Measurements from ENCODE around the gene LRP4. TPM values are rescaled to one million over a fixed set of nuclear protein-coding genes. Genes with fewer than 3 reads are reported as not detected.

The LRP4 gene
- total and polyA plus RNA-seq, 12 donors, result 2.9 to 24.5 (median 11.4) TPM

DNA sequence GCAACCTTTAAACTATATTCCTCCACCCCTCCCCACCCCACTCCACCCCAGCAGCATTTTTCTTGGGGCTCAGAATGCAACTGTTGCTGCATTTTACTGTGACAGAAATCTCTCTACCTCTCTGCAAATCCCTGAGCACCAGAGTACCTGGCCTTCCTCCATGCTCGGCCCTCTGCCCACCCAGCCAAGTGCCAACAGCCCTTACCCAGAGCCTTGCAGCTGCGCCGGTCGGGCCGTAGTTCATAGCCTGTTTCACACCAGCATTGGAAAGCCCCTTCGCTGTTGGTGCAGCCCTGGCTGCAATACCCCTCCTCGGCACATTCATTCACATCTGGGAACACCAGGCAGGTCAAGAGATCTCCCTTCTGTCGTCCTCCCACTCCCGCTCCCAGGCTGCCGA, 23.4 kb downstream of the LRP4 start:
- intact Hi-C loops (cut with DNase I), result loop anchor here in 1 of 2 donors (10.0 kb wide), 1 partner anchor 450 kb away; no protein-coding TSS in a partner anchor
- Histone ChIP-seq H3K36me3 (replicated peaks in 1 of 2) (no peaks in the 10 kb centered on the region), H3K4me1 (replicated peaks in 1 of 2) (no peaks in the 10 kb centered on the region), H3K27ac (no peak overlapping the region), H3K9me3 (replicated peaks in 1 of 3) (no peaks in the 10 kb centered on the region), H3K27me3 (no peaks in the 10 kb centered on the region), H3K4me3 (no peak overlapping the region)
- 93 to 97% (median 94%) methylated on average over 10 of the region's 10 CpGs for WGBS, 4 donors
- no peak for DNase-seq
- TF ChIP-seq CTCF (IDR thresholded peaks at IDR 0.05) (no peak), POLR2A (IDR thresholded peaks at IDR 0.05) (no peak)

DNA sequence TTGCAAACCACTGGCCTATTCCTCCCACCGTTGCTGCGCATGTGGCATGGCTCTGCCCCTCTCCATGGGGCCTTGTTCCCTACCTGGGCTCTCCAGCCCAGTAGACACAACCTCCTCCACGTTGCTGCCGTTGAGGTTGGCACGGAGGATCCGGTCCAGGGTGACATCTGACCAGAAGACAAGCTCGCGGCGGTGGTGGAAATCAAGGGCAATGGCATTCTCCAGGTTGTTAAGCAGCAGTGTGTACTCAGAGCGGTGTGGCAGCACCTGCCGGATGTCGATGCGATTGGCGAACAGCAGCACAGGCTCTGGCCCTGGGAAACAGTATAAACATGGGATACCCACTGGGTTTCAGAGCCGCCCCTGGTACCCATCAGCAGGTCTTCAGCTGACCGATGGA, 23.8 kb downstream of the LRP4 start:
- intact Hi-C loops (cut with DNase I), result loop anchor here in 1 of 2 donors (10.0 kb wide), 1 partner anchor 450 kb away; no protein-coding TSS in a partner anchor
- Histone ChIP-seq H3K4me3 (no peak overlapping the region), H3K27ac (no peak overlapping the region), H3K9me3 (replicated peaks in 1 of 3) (no peaks in the 10 kb centered on the region), H3K27me3 (no peaks in the 10 kb centered on the region), H3K4me1 (replicated peaks in 1 of 2) (no peaks in the 10 kb centered on the region), H3K36me3 (replicated peaks in 1 of 2) (no peaks in the 10 kb centered on the region)
- 95 to 96% (median 95%) methylated on average over 11 to 16 of the region's 16 CpGs for WGBS, 4 donors
- no peak for TF ChIP-seq POLR2A (IDR thresholded peaks at IDR 0.05)
- TF ChIP-seq CTCF (IDR thresholded peaks at IDR 0.05), result no peak
- no peak for DNase-seq

DNA sequence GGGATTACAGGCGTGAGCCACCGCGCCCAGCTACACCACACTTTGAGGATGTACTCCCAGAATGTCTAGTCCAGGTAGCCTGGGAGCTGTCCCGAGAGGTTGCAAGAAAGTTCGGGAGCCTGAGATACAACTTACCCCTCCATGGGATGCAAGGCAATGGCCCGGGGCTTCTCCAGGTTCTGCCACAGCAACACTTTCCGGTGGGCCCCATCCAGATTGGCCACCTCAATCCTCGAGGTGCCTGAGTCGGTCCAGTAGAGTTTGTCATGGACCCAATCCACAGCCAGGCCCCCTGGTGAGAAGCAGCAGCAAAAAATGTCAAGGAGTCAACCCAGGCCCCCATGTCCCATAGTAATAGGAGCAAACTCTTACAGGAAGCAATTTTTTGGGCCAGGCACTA, 25.5 kb downstream of the LRP4 start:
- no peak for TF ChIP-seq CTCF (IDR thresholded peaks at IDR 0.05)
- TF ChIP-seq POLR2A (IDR thresholded peaks at IDR 0.05), result no peak
- intact Hi-C loops (cut with DNase I), result loop anchor here in 1 of 2 donors (10.0 kb wide), 1 partner anchor 452 kb away; no protein-coding TSS in a partner anchor

DNA sequence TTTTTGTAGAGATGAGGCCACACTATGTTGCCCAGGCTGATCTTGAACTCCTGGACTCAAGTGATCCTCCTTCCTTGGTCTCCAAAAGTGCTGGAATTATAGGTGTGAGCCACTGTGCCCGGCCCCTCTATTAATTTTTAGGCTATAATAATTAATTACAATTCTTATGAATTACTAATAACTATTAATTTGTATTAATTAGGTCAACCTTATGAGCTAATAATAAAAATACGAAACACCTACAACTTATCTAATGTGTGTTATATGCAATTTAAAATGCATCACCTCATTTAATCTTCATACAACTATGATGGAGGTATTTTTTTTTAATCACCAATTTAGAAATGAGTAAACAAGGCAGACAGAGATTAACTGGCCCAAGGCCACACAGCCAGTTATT, 26.2 kb downstream of the LRP4 start:
- intact Hi-C loops (cut with DNase I), result loop anchor here in 1 of 2 donors (10.0 kb wide), 1 partner anchor 453 kb away; no protein-coding TSS in a partner anchor
- TF ChIP-seq CTCF (IDR thresholded peaks at IDR 0.05) (no peak), POLR2A (IDR thresholded peaks at IDR 0.05) (no peak)
- Histone ChIP-seq H3K4me1 (replicated peaks in 1 of 2) (no peaks in the 10 kb centered on the region), H3K4me3 (no peak overlapping the region), H3K36me3 (replicated peaks in 1 of 2) (no peaks in the 10 kb centered on the region), H3K27ac (no peak overlapping the region), H3K9me3 (replicated peaks in 1 of 3) (no peaks in the 10 kb centered on the region), H3K27me3 (no peaks in the 10 kb centered on the region)
- DNase-seq, result no peak
- 91 to 94% (median 92%) methylated on average over 2 of the region's 2 CpGs for WGBS, 4 donors

More for the DNA sequence above, 25.5 kb downstream of the LRP4 start:
- Histone ChIP-seq H3K27me3 (no peaks in the 10 kb centered on the region), H3K36me3 (replicated peaks in 1 of 2) (no peaks in the 10 kb centered on the region), H3K4me3 (no peak overlapping the region), H3K4me1 (replicated peaks in 1 of 2) (no peaks in the 10 kb centered on the region), H3K9me3 (replicated peaks in 1 of 3) (no peaks in the 10 kb centered on the region), H3K27ac (no peak overlapping the region)
- 90 to 100% (median 92%) methylated on average over 3 to 9 of the region's 9 CpGs for WGBS, 4 donors
- no peak for DNase-seq

Measured in adrenal gland (tissue), 12 donors.